Stimulated activated CD8-positive, alpha-beta memory T cell treated with anti-CD3 and anti-CD28 coated beads, Interleukin-15, amount 100 ng/mL, for 1 hour (primary cell): ENCODE measurements around the gene ADAP1.
"Not testable (repeated sequence)": the region's sequence is repeated elsewhere in the genome, so short reads cannot be mapped to it uniquely, and the experiment has no call there.

Source experiments
- DNase-seq: peaks from one replicate; pipeline ENCODE4 v3.0.0-alpha.2; 2020; ENCODE audit warnings: low read depth

ADAP1 gene

DNA sequence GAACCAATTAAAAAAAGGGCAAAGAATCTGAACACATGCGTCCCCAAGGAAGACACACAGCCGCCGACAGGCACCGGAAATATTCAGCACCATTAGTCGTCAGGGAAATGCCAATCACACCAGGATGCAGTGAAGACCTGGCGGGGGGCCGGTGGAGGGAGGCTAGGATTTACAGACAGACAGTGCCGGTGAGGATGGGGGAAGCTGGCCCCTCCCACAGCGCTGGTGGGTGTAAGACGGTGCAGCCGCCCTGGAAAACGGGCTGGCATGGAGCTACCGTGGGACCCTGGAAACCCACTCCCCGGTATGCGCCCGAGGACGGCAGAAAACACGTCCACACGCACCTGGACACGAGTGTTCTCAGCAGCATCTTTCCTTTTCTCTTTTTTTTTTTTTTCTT lies 4.8 kb upstream of the ADAP1 start:
- DNase-seq = no peak

DNA sequence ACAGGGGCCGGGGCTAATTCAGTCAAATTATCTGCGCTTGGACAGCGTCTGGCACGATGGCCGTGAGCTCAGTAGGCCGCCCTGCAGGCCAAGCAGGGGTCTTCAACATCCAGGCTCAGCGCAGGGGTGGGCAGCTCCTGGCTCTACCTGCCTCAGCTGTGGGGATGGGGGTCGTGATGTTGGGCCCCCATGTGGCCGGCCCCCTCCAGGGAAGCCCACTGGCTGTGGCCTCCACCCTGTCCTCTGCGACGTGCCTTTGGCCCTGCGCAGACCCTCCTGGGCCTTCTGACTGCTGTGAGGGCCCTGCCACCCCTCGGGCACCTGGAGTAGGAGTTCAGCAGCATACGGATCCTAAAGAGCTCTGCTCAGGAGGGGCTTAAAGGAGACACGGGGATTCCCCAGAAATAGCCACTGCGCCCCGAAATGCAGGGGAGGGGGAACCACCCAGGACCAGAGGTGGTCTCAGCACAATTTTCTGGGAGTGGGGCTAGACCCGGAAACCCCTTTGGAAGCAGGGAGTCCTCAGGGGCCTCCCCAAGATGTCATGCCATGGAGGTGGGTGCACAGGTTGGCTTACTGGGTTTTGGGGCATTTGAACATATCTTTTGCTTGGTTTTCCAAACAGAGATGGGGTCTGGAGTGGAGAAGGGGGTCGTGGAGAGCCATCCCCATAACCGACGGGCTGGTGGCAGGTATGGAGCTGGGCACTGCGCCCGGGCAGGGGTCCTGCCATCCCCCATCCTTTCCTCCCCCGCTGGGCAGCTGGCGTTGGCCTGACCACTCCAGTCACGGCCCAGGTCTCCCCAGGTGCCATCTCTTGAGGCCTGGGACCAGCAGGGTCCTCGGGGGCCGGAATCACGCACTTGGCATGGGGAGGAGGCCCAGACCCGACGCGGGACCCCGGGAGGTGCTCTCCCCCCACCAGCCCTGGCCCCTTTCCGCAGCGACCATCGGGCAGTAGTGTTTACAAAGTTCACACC lies 4.0 kb upstream of the ADAP1 start:
- no peak for DNase-seq

DNA sequence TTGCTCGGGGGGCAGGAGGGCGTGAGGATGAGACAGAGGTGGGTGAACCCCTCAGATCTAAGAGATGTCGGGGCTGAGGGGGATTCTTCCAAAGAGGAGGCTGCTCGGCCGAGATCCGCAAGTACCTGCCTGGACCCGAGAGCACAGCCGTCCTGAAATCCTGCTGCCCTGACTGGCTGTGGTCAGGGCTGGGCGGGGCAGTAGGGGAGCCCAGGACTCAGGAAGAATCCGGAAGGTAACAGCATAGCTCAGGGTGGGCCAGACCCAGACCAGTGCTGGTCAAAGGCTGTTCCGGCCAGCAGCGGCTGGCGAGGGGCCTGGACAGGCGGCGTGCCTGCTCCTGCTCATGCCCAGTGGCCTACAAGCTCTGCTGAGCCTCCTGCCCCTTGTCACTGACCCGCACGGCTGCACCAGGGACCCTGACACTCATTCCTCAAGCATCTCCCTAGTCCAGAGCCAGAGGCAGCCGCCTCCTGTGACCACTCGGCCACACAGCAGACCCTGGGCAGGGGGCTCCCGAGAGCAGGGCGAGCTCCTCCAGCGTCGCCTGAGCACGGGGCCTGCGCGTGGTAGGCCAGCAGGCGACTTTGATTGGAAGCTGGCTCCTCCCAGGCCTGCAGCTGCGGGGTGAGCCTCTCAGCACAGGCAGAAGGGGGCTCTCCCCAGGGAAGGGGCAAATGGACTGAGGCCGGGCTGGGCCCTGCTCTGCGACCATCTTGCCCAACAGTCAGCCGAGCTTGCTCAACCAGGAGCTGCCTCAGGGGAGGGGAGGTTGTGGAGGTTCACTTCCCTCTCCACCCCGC lies 3.1 kb upstream of the ADAP1 start:
- DNase-seq = no peak

DNA sequence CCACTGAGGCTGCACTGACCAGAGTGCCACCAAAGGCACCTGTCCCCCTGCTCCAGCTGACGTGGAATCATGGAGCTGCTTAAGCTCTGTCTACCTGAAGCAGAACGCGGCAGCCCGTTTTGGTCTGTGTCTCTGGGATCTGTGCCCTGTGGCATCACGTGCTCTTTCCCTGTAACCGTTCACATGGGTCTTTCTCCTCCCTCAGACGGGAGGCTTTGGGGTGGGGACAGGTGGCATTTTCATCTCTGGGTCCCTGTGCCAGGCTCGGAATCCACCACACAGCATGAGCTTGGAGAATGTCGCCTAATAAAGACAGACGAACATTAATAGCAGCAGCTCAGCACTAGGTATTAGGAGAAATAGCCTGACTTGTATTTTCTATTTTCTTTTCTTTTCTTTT lies 1.6 kb upstream of the ADAP1 start:
- no peak for DNase-seq

DNA sequence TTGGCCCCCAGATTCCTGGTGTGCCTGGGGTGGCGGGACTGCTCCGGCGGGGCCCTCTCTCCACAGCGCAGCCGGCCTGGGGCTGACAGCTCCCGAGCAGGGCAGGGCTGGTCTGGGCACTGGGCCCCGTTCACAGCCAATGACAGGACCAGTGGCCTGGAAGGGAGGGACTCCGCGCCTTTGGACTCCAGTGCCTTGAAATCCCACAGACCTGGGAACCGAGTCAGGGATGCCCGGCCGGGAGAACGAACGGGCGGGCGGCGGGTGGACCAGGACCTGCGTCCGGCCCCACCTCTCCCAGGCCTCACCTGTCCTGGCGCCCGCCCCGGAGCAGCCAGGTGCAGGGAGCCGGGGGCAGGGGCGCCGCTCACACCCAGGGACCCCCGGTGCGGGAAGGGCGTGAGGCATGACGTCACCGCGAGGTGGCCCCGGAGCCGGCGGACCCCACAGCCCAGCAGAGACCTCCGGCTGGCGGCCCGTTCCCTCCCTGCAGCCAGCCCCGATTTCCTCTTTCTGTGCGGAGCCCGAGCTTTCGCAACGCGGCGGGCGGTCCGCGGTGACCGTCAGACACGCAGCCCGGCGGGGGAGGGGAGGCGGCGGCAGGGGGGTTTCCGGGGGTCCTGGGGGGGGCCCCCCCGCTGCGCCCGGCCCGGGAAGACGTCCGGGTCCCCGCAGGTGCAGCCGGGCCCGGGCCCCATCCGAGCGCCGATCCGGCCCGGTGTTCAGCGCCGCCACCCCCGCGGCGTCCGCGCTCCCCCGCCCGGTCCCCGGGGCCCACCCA lies 743 bp downstream of the ADAP1 start:
- DNase-seq = no peak

DNA sequence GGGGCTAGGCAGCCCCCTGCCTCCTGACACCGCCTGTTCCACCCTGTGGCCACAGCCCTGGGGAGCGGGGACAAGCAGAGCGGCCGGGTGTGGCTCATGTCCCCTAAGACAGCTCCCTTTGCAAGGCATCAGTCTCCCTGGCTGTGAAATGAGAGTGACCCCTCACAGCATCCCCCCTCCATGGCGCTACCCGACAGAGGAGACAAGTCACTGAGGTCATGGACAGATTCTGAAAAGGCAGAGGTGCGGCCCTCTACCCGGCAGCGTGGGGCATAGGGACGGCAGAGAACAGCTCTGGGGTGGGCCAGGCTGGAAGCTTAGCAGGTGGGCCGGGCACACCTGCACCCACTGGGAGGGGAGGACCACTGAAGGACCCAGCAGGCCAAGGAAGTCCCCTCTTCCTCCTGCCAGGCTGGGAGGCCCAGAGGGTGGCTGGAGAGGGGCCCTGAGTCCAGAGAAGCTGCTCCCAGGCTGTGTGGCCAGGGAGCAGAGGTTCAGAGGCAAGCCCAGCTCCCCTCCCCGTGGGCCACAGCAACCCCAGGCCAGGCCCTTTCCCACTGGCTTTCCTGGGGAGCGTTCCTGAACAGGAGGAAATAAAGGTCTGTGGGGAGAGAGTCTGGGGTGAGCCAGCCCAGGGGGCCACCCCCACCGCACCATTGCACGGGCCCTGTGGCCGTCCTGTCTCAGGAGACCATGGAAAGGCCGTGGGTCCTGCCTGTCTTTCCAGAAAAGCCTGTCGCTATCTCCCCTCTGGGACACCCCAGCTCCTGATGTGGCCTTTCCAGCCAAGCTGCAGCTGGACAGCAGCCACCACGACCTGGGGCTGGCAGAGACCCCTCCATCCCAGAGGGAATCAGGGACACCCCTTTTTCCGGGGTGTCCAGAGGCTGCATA lies 1.7 kb downstream of the ADAP1 start:
- DNase-seq = no peak

DNA sequence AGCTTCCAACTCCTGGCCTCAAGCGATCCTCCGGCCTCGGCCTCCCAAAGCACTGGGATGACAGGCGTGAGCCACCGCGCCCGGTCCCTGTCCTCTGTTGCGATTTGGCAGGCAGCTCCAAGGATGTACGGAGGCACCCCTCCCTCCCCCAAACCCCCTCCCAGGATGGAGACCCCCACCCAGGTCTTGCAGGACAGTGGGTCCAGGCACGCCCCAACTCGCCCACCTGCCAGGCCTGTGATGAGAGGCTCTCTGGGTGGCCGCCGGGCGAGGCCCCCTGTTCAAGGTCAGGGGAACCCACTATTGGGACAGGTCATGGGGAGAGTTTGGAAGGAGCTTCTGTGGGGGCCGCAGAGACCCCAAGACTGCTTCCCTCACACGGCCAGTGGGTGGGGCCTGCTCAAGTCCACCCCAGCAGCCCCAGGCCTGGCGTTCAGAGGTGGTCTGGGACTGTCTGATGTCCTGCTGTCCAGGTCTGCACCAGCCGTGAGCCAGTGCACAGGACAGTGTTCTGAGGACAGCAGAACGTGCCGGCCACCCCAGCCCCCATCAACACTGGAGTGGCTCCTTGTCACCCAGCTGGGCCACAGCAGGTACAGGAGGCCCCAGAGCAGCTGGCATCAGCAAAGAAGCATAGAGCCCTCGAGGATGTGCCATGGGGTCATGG lies 2.5 kb downstream of the ADAP1 start:
- no peak for DNase-seq

DNA sequence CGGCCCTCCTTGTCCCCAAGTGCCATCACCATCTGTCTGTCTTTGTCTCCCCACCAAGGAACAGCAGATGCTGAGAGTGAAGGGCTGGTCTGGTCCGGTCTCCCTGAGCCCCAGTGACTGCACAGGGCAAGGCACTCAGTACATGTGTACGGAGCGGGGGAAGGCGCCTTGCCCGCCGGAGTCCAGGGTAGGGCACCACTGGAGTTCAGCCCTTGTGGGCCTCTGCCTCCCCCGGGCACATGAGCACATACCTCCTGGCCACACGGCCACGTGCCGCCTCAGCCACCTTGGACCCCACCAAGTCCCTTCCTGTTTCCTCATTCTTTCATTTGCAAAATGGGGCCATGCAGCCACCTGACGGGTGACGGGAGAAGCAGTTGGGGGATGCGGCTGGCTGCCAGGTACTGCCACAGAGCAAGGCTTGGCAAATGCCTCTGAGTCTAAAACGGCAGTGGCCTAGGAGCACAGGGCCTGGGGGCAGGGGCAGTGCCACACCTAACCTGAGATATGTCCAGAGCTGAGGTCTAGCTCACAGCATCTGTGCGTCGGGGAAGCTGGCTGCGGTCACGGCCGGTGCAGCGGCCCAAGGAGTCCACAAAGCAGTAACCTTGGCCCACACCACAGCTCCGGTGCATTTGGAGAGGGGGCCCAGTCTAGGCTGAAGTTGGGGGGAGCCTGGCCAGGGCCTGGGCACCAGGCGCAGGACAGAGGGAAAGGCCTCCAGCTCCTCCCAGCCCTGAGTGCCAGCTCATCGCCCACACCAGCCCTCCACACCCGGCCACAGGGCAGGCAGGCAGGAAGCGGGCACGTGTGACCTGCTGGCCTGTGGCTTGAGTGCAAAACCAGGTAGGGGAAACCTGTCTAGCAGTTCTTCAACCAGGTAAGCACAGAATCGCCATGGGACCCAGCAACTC lies 5.2 kb downstream of the ADAP1 start:
- no peak for DNase-seq

DNA sequence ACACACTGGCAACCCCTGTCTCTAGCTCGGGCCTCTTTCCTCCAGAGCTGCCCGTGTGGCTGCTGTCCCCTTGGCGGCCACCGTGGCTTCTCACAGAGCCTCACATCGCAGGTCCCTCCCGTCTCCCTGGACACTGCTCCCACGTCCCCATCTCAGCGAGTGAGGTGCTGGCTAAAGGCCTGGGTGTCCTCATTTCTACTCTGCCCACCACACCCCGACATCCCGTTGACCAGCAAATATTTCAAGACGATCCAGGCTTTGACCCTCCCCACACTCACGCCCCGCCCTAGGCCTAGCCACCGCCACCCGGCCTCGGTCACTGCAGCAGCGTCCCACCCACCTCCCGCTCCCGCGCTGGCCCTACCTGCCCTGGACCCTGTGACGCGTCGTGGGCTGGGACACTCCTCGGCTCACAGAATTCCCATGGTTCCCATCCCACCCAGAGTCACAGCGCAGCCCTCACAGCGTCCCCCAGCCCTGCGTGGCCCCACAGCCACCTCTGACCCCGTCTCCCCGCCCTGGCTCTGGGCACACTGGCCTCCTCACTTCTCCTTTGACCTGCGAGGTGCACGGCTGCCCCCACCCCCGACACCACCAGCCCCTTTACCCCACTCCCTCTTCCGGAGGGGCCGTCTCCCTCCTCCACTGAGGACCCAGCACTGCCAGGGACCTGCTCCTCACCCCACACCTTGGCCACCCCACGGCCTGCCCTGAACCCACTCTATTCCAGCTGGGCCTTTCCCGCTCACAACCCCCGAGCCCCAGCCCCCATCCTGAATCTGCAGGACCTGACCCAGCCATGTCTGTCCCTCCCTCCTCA lies 6.9 kb downstream of the ADAP1 start:
- no peak for DNase-seq

DNA sequence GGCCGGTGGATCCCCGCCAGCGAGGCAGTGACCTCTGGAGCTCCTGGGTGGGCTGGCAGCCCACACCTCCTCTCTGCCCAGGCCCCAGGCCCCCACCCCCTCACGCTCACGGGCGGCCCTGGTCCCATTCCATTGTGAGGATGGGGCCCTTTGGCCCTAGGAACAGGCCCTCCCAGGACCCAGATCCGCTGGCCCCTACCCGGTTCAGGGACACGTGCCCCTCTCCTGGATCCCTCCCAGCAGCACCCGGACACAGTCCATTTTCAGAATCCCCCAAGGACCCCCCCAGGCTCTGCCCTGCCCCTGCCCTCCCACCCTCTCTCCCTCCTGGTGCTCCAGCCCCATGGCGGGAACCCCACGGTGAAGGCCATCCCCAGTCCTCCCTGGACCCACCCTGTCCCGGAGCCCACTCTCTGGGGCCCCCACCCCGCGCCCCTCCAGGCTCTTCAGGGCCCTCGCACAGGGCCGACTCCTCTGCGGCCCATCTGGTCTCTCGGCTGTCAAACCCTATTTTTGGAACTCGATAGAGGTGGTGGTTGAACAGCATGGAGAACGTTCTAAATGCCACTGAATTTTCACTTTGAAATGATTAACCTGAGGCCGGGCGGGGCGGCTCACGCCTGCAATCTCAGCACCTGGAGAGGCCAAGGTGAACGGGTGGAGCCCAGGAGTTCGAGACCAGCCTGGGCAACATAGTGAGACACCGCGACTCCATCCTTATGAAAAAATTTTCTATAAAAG lies 8.1 kb downstream of the ADAP1 start:
- DNase-seq = no peak

DNA sequence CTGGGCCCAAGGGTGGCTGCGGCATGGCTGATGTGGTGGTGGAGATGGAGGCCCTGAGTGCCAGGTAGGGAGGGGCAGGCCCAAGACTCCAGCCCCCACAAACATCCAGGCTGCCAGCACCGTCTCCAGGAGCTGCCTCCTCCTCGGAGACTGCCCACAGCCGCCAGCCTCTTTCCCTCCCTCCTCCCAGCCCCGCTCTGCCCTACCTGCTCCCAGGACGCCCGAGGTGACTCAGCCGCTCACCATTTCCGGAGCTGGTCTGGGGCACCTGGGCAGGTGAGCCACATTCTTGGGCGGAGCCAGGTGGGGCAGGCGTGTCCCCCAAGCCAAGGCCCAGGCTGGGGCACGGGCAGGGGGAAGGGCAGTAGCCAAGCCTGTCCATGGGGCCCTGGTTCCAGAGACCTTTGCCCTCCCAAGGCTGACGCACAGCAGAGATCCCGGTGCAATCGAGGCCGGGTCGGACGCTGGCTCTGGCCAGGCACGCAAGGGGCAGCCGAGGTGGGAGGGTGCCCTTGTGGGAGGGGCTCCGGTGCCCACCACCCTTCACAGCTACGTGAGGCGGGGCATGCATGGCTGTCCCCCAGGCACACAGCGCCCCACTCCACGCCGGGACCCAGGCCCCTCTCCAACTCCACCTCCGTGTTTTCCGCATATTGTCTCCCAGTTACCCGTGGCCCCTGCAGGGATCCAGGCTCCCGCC lies 8.8 kb downstream of the ADAP1 start:
- no peak for DNase-seq

DNA sequence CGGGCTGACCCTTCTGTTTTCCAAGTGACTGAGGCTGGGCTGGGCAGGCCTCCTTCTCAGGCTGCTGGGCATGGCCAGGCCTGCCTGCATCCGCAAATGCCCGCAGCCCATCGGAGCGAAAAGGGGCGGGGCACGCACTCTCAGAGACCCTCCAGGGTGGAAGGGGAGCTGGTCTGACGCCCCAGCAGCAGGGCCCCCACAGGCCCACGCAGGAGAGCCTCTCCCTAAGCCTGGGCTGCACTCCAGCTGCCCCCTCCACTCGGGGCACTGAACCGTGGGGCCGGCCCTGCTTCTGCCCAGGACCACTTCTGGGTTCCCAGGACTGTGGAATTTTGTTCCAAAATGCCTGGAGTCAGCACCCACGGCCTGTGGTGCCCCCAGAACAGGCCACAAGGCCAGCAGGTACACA lies 9.3 kb downstream of the ADAP1 start:
- no peak for DNase-seq

DNA sequence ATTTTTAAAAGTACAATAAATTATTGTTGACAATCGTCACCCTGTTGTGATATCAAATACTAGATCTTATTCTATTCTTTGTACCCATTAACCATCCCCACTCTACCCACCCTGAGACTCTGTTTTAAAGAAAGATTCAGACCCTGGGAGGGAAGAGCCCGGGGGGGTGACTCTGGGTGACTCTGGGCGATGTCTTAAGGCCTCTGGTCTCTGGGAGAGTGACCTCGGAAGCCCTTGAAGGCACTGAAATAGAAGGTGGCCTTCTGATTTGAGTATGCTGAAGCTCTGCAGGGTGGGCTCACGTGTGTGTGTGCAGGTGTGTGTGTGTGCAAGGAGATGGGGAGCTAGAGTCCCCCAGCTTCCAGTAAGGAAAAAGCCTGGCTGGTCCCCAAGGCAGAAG lies 9.7 kb downstream of the ADAP1 start:
- DNase-seq = no peak

DNA sequence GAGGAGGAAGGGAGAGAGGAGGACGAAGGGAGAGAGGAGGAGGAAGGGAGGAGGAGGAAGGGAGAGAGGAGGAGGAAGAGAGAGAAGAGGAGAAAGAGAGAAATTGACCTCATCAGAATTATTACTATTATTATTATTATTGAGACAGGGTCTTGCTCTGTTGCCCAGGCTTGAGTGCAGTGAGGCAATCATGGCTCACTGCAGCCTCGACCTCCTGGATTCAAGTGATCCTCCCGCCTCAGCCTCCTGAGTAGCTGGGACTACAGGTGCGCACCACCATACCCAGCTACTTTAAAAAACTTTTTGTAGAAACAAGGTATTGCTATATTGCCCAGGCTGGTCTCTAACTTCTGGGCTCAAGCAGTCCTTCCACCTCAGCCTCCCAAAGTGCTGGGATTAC lies 10.7 kb downstream of the ADAP1 start:
- not testable (repeated sequence) for DNase-seq

DNA sequence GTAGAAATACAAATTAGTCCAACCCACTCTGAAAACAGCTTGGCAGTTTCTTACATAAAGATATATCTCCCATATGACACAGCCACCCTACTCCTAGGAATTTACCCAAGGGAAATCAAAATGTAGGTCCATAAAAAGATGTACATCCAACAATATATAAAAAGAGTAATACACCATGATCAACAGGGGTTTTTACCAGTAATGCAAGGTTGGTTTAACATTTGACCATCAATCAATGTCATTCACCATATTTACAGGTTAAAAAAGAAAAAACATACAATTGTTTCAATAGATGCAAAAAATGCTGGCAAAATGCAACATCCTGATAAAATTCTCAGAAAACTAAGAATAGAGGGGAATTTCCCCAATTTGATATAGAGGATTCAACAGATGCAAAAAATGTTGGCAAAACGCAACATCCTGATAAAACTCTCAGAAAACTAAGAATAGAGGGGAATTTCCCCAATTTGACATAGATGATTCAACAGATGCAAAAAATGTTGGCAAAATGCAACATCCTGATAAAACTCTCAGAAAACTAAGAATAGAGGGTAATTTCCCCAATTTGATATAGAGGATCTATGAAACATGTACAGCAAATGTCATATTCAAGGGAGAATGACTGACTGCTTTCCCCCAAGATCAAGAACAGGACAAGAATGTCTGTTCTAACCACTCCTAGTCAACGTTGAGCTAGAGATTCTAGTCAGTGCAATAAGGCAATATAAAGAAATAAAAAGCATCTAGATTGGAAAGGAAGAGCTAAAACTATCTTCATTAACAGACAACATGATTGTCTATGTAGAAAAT lies 13.7 kb downstream of the ADAP1 start:
- DNase-seq = no peak

DNA sequence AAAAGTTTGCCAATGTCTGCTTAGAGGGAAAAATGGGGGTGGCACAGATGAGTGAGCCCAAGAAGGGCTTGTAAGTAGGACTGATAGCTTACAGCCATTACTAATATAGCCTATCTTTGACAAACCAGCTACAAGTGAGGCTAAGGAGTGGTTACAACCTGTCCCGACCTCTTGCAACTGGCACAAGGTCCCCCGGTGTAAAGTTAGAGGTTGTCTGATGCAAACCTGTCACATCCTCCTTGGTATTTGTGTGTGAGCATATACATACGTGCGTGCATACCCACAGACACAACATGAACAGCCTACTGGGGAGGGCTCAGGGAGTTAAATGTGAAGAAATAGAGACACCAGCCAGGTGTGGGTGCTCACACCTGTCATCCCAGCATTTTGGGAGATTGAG lies 14.6 kb downstream of the ADAP1 start:
- no peak for DNase-seq
